GM19467 (cell line): ENCODE results near the gene KBTBD3.
"Not testable (repeated sequence)": the region's sequence is repeated elsewhere in the genome, so short reads cannot be mapped to it uniquely, and the experiment has no call there.

Source experiments
- ATAC-seq: cut with Tn5 transposase; IDR thresholded peaks from one replicate; pipeline ENCODE4 v1.9.1; 2021; ENCODE audit warnings: mild to moderate bottlenecking, moderate library complexity; ENCODE audit not compliant: unreplicated experiment

The KBTBD3 gene

GRCh38 chr11:106061954-106062949, 14.9 kb downstream of the KBTBD3 start:
- ATAC-seq = no peak

GRCh38 chr11:106061249-106061784, 15.8 kb downstream of the KBTBD3 start:
- no peak for ATAC-seq

- ATAC-seq = no peak
These were observed 17.5 kb downstream of the KBTBD3 start for GRCh38 chr11:106059617-106060016.

- not testable (repeated sequence) for ATAC-seq
These were observed 18.8 kb downstream of the KBTBD3 start for GRCh38 chr11:106058377-106058776.

- ATAC-seq = no peak
These were observed 26.0 kb downstream of the KBTBD3 start for GRCh38 chr11:106051103-106051502.

DNA sequence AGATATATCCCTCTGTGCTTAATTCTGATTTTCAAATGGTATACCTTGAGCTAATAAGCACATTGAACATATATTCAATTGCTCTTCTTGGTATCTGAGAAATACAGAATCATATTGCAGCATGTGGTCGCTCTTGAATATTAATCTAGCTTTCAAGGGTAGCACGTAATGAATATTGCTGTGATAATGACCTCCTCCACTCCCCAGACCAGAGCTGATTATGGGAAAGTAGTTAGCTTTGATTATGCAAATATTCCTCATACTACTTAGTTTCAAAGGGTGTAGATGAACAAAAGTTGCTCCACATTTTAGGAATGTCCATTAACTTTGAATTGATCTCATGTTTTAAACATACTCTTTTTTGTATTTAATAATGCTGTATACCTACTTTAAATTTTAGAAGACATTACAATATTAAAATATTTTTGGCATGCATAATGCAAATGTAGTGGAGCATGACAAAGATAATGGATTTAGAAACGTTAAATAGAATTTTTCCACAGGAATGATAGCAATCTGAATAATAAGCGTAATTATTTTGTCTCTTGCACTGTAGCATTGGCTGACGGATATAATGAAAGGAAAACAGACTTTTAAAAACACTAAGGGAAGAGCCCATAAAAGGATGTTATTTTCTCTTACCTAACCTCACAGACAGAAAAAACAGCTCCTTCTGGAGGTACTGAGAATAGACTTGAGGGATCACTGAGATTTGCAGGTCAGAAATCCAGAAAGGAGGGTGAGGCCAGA, 27.2 kb downstream of the KBTBD3 start:
- no peak for ATAC-seq

GRCh38 chr11:106047631-106048030, 29.5 kb downstream of the KBTBD3 start:
- no peak for ATAC-seq

DNA sequence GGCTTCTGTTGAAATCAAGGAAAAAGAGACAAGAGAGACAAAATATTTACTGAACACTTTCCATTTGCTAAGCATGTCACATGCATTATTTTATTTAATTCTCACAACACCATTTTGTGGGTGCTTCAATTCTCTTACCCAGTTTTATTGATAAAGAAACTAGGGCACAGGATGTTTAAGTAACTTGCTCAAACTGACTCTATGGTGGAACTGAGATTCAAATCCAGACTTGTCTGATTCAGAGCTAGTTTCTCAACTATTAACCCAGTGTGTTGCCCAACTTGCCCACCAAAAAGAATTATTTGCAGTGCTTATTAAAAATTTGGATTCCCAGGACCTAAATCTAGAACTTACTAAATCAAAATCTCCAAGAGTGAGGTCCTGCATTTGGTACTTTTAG, 33.6 kb downstream of the KBTBD3 start:
- ATAC-seq = no peak

GRCh38 chr11:106032861-106033260, 44.3 kb downstream of the KBTBD3 start:
- no peak for ATAC-seq

GRCh38 chr11:106031936-106032335, 45.2 kb downstream of the KBTBD3 start:
- ATAC-seq = no peak

- no peak for ATAC-seq
These were observed 45.8 kb downstream of the KBTBD3 start for GRCh38 chr11:106031202-106031810.

- no peak for ATAC-seq
These were observed 46.5 kb downstream of the KBTBD3 start for GRCh38 chr11:106030609-106031008.

DNA sequence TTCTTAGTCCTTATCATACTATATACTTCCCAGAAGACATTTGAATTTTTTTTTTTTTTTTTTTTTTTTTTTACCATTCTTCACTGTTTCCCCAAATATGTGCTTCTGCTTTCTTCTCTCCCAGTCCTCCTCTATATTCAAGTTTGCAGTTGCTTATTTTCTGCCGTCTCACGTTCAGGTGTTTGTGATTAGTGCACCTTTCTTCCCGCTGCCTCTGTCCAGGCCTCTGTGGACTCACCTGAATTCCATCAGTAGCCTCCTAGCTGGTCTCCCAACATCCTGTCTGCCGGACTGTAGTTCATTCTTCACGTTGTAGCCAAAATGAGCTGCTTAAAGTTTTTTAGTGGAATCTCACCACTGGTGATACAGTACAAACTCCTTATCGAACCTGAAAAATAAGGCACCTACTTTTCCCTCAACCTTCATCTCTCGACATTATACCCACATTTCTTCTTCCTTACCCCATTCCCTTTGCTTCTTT, 54.3 kb downstream of the KBTBD3 start:
- no peak for ATAC-seq

DNA sequence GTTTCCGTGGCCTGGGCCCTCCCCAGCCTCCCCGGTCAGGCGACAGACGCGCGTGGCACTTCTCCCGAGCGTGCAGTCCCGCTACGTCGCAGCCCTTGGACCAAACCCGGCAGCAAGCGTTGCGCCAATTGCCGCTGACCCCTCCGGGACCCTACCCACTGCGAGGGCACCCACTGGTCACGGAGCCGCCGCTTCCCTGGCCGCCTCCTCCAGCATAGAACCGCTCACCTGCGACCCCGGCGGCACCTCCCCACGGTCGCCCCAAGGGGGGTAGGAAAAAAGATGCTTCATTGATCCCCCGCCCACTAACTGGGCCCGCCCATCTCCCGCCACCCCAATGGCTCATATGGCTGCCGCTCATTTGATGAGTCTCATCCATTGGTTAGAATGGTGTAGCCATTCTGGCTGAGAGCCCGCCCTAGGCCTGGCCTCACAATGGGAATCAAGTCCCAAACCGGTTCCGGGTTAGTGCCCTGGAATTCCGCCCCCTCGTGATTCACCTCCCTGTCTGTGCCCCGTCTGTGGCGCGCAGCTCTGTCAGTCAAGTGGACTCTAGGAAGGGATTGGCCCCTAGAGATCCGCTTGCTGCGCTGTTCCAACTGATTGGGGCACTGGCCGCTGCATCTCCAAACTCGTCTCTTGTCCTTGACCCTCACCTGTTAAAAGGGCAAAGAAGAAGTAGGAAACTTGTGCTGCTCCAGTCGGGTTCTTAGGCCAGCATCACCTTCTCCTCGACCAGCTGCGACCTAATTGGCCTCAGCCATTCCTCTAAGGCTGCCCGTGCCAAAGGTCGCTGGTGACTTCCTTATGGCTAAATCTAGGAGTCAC, 55.0 kb downstream of the KBTBD3 start, which contains the start of gene MSANTD4:
MSANTD4 (minus strand) TSS at position 274 of the 828 bp plus-strand sequence. CDS start 11,323 bp downstream, outside the sequence.
- ATAC-seq = peak; percentile 99

DNA sequence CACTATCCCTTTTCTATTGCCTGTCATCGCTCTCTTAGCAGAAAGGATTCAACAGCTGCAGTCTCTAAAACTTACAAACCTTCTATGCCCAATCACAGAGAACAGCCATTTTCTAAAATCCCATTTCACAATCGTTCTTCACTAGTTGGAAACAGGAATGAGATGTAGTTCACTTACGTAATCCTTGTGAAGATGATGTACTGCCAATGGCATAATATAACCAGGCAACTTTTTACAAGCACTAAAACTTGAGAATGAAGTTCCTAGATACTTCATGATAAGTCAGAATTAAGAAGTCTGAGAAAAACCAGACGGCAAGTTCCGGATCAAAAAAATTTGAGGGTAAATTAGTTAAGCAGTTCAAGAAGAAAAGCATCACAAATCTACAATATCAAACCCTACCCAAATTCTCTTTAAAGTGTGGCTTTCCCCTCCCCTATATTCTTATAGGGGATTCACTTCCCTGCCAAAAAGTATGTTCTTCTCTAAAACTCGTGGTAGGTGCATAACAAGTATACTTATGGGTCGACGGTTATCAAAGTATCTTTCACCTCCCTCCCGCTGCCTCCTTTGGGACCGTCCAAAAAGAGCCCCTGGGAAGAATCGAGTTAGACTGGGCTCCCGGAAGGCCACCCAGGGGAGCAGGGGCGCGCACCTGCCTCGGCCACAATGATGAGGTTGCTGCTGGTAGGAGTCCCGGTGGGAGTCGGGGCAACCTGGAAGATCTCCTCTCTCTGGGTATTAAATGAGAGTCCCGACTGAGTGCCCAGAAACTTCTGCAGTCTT, 55.8 kb downstream of the KBTBD3 start:
- ATAC-seq = peak; percentile 7

DNA sequence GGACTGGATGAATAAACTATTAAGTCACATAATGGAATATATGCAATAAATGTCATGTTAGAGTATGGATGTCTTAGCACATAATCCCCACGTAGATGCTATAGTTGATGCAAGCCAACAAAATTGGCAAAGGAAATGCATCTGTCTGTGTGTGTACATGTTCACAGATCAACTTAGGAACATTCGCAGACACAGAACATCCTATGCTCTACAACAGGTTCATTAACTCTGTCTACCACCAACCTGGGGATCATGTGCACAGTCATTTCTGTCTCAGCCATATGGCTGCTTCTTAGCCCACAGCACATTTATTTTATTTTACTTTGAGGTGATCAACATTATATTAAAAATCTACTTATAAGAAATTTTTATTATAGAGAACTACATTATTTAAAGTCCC, 60.1 kb downstream of the KBTBD3 start:
- no peak for ATAC-seq

DNA sequence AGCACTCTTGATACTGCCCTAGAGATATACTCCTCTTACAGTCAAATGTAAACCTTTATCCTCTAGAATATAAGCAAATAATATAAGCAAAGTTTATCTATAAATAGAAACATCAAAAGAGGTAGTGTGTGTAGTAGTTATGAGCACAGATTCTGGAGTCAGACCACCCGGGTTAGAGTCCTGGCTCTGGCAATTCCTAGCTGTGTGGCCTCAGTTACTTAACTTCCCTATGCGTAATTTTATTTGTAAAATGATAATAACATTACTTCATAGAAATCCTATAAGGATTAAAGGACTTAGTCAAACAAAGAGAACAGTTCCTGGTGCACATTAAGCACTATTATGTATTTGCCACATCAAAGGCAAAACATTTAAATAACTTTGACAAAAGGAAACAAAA, 62.1 kb downstream of the KBTBD3 start:
- ATAC-seq = no peak

DNA sequence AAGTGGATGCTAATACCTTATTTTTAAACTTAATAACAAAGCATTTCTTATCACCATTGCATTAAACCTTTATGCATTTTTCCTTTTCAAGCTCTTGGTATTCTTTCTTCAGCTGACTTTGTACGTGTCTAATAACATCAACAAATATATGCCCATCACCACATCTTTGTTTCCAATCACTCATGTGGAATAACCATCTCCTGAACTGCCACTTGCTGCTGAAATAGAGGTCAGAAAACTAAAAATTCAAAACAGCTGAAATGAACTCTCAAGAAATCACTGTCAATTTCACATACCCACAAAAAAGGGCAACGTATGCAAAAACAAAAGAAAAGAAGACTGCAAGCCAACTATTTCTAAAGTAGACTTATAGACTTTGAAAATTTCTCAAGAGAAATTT, 62.5 kb downstream of the KBTBD3 start:
- ATAC-seq = no peak

DNA sequence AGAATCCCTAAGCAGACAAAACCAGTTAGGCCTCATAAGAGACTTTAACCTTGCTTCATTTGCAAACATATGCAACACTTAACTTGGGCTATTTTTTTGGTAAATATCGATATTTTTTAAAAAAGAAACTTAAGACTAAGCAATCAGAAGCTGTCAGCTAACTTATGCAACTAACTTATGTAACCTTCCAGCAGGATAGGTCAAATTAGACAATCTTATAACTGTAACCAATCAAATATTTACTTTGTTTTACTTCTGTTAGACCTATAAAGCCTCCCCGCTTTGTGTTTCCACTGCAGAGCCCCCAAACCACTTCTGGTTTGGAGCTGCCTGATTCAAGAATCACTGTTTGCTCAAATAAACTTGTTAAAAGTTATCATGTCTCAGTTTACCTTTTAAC, 63.1 kb downstream of the KBTBD3 start:
- ATAC-seq = no peak
